ENCODE data around the gene AFF1. TPM values are rescaled to one million over a fixed set of nuclear protein-coding genes. Genes with fewer than 3 reads are reported as not detected.
"Not testable (repeated sequence)": the region's sequence is repeated elsewhere in the genome, so short reads cannot be mapped to it uniquely, and the experiment has no call there.

Gene AFF1
- total RNA-seq, 1 donor from 2014 or later = 99.9 TPM

GRCh38 chr4:87134122-87134521, 199.3 kb downstream of the AFF1 start:
- Histone ChIP-seq H3K4me1 (no peaks in the 10 kb centered on the region), H3K27me3 (no peaks in the 10 kb centered on the region), H3K36me3 (peaks cover 0 to 76% of the 10 kb centered on the region in 2 donors), H3K4me3 (no peak overlapping the region), H3K27ac (no peak overlapping the region), H3K9me3 (no peaks in the 10 kb centered on the region)
- DNase-seq (ENCODE audit: extremely low spot score in 2 of 2) = no peak
- TF ChIP-seq POLR2A (IDR thresholded peaks at IDR 0.05) = no peak
- no peak for TF ChIP-seq POLR2AphosphoS5 (IDR thresholded peaks at IDR 0.05; ENCODE audit: insufficient read depth in 1 of 2, low read depth in 1 of 2)
- TF ChIP-seq, protein P1, sequence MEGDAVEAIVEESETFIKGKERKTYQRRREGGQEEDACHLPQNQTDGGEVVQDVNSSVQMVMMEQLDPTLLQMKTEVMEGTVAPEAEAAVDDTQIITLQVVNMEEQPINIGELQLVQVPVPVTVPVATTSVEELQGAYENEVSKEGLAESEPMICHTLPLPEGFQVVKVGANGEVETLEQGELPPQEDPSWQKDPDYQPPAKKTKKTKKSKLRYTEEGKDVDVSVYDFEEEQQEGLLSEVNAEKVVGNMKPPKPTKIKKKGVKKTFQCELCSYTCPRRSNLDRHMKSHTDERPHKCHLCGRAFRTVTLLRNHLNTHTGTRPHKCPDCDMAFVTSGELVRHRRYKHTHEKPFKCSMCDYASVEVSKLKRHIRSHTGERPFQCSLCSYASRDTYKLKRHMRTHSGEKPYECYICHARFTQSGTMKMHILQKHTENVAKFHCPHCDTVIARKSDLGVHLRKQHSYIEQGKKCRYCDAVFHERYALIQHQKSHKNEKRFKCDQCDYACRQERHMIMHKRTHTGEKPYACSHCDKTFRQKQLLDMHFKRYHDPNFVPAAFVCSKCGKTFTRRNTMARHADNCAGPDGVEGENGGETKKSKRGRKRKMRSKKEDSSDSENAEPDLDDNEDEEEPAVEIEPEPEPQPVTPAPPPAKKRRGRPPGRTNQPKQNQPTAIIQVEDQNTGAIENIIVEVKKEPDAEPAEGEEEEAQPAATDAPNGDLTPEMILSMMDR (IDR thresholded peaks at IDR 0.05) = no peak
- intact Hi-C loops (cut with DNase I) = no loop called here

- Histone ChIP-seq H3K36me3 (peaks cover 0 to 20% of the 10 kb centered on the region in 2 donors), H3K4me1 (no peaks in the 10 kb centered on the region)
Measured at GRCh38 chr4:87141428-87141827, 206.6 kb downstream of the AFF1 start.

GRCh38 chr4:87144356-87144755, 209.5 kb downstream of the AFF1 start:
- DNase-seq (ENCODE audit: extremely low spot score in 2 of 2) = no peak
- no peaks in the 10 kb centered on the region for H3K9me3 ChIP-seq
- H3K4me3 ChIP-seq = no peak overlapping the region
- no peak overlapping the region for H3K27ac ChIP-seq
- intact Hi-C loops (cut with DNase I) = no loop called here
- no peaks in the 10 kb centered on the region for H3K4me1 ChIP-seq
- TF ChIP-seq POLR2AphosphoS5 (IDR thresholded peaks at IDR 0.05; ENCODE audit: insufficient read depth in 1 of 2, low read depth in 1 of 2) (no peak), POLR2A (IDR thresholded peaks at IDR 0.05) (no peak)
- TF ChIP-seq, protein P1 (IDR thresholded peaks at IDR 0.05) = no peak
- H3K36me3 ChIP-seq = no peaks in the 10 kb centered on the region
- H3K27me3 ChIP-seq = no peaks in the 10 kb centered on the region

More at GRCh38 chr4:87141428-87141827, 206.6 kb downstream of the AFF1 start:
- intact Hi-C loops (cut with DNase I) = no loop called here
- Histone ChIP-seq H3K4me3 (no peak overlapping the region), H3K27me3 (no peaks in the 10 kb centered on the region), H3K9me3 (no peaks in the 10 kb centered on the region), H3K27ac (no peak overlapping the region)
- TF ChIP-seq POLR2AphosphoS5 (IDR thresholded peaks at IDR 0.05; ENCODE audit: insufficient read depth in 1 of 2, low read depth in 1 of 2) (no peak), POLR2A (IDR thresholded peaks at IDR 0.05) (no peak)
- TF ChIP-seq, protein P1 (IDR thresholded peaks at IDR 0.05) = no peak
- DNase-seq (ENCODE audit: extremely low spot score in 2 of 2) = no peak

GRCh38 chr4:87145934-87146333, 211.1 kb downstream of the AFF1 start:
- H3K4me1 ChIP-seq; H3K27ac ChIP-seq; H3K4me3 ChIP-seq; intact Hi-C loops (cut with DNase I); H3K27me3 ChIP-seq; H3K36me3 ChIP-seq; H3K9me3 ChIP-seq; DNase-seq (ENCODE audit: extremely low spot score in 2 of 2): not testable (repeated sequence)

DNA sequence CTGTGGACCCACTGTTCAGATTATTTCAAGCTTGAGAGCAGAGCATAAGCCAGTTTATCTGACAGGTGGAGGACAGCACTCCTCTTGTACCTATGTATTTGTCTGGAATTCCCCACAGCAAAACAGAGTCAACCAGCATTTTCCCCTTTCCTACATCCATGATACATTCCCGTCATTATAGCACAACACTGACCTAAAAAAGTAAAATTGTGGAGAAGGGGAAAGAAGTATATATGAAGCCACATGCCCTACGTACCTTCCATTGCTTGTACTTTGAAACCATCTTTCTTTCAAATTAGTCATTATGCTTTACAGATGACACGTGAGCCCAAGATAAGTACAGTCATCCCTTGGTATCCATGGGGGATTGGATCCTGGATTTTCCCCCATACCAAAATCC, 212.3 kb downstream of the AFF1 start:
- no peak overlapping the region for H3K27ac ChIP-seq
- TF ChIP-seq, protein P1 (IDR thresholded peaks at IDR 0.05) = no peak
- no peak for TF ChIP-seq POLR2AphosphoS5 (IDR thresholded peaks at IDR 0.05; ENCODE audit: insufficient read depth in 1 of 2, low read depth in 1 of 2)
- no peak for TF ChIP-seq POLR2A (IDR thresholded peaks at IDR 0.05)
- no peaks in the 10 kb centered on the region for H3K36me3 ChIP-seq
- H3K9me3 ChIP-seq = no peaks in the 10 kb centered on the region
- DNase-seq (ENCODE audit: extremely low spot score in 2 of 2) = no peak
- no peak overlapping the region for H3K4me3 ChIP-seq
- no peaks in the 10 kb centered on the region for H3K27me3 ChIP-seq
- peaks cover 11% of the 10 kb centered on the region for H3K4me1 ChIP-seq
- intact Hi-C loops (cut with DNase I) = no loop called here
